Activated CD4-positive, alpha-beta T cell treated with anti-CD3 and anti-CD28 coated beads for 24 hours (primary cell): ENCODE measurements around the gene SCNM1.
A peak's percentile ranks its signal among the peaks of the same experiment; 100 is the strongest.
"Not testable (repeated sequence)": the region's sequence is repeated elsewhere in the genome, so short reads cannot be mapped to it uniquely, and the experiment has no call there.

Experiments used
- DNase-seq, 2 donors: peaks; one replicate each; pipeline ENCODE4 v3.0.0-alpha.2; 2020; ENCODE audit warnings: low read depth in 2 of 2

SCNM1 gene

DNA sequence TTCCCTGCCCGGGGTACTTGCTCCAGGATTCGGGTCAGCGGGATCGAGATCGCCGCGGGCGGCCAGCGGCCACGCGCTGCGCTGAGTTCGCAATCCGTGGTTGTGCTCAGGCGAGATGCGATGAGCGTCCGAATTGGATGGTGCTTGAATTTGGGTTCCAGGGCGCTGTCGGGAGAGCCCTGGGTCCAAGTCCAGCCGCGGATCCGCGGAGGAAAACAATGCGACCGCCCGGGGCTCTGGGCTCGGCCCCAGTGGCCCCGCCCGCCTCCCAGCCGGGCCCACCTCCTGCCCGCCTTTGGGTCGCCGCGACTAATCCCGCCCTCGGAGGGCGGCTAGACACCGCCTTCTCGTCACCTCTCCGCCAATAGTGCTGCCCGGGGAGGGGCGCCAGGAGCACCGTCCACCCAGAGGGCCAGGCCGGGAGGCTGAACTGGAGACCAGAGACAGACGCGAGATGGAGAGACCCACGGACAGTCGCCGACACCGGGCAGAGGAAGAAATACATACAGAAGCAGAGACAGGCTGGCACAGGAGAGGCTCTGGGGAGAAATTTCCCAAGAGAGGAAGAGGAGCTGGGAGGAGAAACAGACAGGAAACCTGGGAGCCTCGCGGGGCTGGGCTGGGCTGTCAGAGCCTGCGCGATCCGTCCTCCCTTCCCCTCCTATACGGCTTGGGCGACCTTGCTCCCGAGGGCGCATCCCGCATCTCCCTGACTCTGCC is 19.4 kb upstream of the SCNM1 start, which contains the start of gene SEMA6C:
SEMA6C (minus strand) TSS at position 220 of the 720 bp plus-strand sequence. CDS start 4,010 bp downstream, outside the sequence.
- peak; percentile 76 to 86 for DNase-seq

DNA sequence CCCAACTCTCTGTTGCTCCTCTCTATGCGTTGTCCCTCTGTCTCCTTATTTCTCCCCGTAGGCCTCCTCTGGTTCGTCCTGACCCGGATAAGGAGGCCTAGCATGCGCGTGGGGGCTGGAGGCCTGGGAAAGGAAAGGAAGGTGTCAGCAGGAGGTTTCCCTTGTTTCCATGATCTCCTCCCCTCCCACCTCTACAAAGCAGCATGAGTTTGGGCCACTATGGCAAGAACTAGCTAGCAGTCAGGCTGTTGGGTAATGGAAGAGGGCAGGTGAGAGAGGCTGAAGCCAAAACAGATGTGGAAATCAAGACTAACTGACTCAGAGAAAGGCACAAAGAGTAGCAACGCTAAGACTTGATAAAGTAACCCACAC is 18.8 kb upstream of the SCNM1 start:
- no peak for DNase-seq

DNA sequence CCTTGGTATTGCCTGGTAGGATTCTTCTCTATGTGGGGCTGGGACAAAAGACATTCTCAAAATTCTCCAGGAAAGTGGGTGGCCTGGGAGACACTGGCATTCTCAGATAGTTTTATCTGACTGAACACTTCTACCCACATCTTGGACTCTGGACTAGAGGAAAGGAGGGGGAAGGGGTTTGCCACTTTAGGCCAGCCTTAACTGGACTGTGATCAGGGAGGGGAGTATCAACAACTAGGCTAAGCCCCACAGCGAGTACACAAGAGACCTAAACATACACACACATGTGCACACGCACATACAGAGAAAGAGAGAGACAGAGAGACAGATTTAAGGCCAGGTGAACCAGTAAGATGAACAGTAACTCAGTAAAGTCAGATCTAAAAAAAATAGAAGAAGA is 18.3 kb upstream of the SCNM1 start:
- DNase-seq = no peak

DNA sequence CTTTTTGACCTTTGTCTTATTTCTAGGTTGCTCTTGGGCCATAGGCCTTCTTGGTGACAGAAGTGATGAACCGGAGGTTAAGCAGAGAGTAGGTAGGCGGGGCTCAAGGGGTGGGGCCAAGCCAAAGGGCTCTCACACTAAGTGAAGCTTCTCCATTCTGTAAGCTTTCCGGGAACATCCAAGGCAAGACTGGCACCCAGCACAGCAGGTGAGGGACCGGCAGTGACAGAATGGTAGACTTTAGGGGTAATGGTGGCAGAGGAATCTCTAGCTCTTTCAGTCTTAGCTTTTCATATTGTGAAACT is 9.5 kb upstream of the SCNM1 start, which contains the start of gene TNFAIP8L2:
TNFAIP8L2 (plus strand) TSS at position 135 of the 305 bp plus-strand sequence. CDS start 2,049 bp downstream, outside the sequence.
- peak; percentile 67 to 75 for DNase-seq

DNA sequence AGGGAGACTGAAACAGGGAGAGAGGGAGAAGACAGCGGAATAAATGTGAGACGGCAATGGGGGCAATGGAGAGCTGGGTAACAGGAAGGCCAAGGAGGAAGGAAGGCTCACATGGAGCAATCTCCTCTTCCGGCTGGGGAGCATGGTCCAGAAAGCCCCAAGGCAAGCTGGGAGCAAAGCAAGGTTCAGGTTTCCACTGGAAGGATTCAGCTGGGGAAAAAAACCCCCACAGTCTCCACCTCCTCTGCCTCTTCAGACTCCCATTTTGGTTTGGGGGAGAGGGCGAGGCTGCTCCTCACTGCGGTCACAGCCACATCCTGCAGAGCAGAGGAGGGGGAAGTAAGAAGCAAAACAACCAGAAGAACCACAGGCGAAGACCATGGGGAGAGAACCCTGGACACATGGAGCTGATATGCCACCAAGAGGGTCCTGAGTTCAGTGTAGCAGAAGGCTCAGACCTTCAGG is 8.8 kb upstream of the SCNM1 start:
- DNase-seq = peak in 1 of 2 donors; percentile 51

DNA sequence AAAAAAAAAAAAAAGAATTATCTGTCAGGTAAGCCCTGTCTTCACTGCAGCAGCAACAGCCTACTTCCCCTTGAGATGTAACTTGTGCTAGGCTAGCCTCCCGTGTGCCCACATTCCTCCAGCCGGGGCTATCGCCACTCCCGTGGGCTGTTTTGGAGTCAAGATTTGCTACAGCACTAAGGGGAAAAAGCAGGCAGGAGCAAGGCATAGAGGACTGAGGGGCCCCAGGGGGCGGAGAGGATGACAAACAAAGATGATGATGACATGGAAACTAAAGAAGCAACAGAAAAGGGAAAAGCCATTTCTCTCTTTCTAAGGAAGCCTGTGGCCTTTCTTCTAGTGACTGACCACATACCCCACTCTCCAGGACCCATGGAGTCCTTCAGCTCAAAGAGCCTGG is 7.6 kb upstream of the SCNM1 start:
- peak in 1 of 2 donors; percentile 46 for DNase-seq

DNA sequence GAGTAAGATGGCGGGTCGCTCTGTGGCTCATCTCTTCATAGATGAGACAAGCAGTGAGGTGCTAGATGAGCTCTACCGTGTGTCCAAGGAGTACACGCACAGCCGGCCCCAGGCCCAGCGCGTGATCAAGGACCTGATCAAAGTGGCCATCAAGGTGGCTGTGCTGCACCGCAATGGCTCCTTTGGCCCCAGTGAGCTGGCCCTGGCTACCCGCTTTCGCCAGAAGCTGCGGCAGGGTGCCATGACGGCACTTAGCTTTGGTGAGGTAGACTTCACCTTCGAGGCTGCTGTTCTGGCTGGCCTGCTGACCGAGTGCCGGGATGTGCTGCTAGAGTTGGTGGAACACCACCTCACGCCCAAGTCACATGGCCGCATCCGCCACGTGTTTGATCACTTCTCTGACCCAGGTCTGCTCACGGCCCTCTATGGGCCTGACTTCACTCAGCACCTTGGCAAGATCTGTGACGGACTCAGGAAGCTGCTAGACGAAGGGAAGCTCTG is 7.1 kb upstream of the SCNM1 start:
- no peak for DNase-seq

DNA sequence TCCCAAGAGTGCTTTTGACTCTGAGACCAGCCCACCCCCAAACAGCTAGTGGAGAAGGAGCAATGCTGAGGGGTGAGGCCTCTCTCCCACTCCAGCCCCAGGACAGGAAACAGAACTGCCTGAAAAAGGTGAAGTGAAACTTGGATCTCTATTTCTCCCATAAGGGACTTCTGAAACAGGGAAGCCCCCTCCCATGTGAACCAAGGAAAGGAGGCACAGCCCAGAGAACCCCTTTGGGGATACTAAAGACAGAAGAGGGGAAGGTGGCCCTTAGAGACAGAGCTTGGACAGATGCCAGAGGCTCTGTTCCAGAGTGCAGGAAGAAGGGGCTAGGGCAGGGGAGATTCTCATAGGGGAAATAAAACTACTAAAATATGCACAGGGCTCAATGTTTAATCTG is 6.6 kb upstream of the SCNM1 start:
- no peak for DNase-seq

DNA sequence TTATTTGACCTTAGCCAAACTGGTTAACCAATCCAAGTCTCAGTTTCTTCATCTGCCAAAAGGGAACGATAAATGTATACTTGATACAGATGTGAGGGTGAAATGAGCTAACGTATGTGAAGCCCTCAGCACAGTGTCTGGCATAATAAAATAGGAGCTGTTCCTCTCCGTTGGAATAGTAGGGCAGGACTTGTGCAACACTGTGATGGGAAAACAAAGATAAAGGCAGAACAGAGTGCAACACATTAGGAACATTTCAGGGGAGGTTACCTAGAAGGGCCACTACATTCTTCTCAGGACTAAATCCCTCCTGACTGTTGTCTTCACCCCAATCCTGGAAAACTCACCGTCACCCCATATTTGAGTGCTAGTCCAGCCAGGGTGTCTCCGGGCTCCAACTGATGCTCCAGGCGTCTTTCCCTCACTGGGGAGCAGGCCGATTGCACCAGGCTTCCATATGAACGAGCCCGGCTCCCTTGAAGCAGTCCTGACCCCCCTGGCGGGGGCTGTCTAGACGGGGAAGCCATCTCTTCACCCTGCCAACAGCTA is 1.1 kb upstream of the SCNM1 start:
- no peak for DNase-seq

DNA sequence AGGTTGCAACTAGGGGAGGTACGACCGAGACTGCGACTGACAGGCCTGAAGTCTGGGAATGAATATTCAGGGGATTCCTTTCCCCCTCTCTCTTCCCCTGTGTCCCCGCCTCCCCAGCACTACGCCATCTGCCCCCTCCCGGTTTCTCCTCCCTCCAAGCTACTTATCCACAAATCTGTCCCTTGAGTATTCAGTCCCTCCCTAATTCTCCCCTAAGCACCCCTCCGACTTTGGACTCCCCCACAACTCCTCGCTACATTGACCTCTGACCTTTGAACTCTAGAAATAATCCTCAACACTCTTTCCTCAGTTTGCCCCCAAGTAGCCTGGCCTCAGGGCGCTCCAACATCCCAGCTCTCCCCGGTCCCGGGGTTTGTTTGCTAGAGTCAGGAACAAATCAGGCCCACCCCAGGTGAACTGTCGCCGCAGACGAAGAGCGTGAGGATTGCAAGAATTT is 635 bp upstream of the SCNM1 start:
- no peak for DNase-seq

DNA sequence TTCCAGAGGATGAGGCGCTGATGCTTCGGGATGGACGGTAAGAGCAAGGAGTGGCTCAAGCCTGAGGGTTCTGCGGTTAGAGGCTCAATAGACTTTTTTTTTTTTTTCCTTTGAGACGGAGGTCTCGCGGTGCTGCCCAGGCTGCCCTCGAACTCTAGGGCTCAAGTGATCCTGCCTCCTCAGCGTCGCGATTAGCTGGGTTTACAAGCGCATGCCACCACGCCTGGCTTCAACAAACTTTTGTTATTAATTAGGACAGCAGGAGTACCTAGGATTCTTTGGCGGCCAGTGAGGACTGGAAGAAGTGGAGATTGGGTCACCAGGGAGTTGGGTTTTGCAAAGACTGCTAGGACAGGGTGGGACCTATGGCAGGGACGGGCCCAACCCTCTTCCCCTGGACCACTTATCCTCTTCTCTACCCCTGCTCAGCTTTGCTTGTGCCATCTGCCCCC is 587 bp downstream of the SCNM1 start:
- DNase-seq = no peak

DNA sequence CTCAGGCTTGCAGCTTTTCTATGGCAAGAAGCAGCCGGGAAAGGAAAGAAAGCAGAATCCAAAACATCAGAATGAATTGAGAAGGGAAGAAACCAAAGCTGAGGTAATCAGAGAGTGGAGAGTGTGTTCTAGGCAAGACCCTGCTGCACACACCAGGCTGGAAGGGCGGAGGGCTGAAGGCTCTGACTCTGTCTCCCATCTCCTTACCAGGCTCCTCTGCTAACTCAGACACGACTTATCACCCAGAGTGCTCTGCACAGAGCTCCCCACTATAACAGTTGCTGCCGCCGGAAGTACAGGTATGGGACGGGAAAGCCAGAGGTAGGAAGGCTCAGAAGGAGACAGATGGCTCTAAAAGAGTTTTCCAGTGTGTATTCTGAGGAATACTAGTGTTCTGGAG is 1.2 kb downstream of the SCNM1 start:
- DNase-seq = no peak

DNA sequence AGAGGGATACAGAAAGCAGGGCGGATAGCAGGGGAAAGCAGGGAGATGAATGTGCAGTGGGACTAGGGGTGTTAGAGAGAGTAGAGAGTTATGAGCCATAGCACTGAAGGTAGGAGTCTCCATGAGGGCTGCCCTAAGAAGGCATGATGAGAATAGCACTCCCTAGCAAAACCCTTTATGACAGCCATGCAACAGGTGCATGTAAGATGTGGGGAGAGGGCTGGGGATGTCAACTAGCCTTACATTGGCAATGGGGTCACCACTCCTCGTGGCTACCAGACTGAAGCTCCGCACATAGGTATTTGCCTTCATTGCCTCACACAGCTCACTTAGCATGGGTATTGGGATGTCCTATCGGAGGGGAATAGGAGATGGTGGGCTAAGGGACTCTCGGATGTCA is 5.2 kb downstream of the SCNM1 start:
- DNase-seq = no peak

DNA sequence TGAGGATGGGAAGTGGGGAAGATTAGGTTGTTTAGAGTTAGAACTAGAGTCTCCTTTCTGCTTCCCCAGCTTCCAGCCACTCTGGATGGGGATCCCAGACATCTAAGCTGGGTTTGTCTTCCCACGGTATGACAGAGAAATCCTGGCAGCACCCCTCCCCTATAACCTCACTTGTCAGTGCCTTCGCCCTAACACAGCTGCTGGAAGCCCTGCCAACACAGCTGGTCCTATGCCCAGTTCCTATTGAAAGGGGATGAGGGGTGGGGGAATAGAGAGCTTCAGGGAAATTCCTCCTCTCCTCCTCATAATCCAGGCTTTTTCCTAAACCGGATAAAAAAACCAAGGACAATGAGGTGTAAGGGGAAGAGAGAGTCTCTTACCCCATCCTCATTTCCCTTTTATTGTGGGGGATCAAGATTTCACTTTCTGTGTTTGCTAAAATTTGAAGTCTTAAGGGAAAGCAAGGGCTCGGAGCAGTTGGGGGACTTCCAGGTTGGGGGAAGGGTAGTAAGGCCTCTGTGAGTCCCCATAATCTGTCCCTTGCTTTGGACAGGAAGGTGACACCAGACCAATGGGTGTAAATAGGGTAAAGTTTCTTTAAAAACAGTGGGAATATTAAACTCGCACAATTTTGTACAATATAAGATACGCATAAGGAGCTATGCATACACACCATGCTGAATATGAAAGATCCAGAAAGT is 9.2 kb downstream of the SCNM1 start:
- no peak for DNase-seq

DNA sequence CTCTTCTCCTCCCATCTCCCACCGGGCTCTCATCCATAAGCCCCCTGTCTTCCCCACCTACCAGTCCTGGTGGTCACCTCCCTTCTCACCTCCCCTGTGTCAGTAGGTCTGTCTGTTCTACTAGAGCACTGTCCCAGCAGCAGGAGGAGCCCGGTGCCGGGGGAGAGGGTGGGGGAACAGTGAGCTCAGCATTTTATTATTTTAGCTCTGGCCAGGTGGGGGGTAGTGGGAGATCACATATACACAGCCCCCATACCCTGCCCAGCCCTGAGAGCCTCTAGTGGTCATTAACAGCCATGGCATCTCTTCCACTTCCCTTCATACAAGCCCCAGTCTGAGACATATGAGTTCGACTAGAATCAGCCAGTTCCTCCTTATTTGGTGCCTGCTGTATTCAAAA is 9.9 kb downstream of the SCNM1 start, which contains the start of gene TMOD4:
TMOD4 (minus strand) TSS at position 119 of the 400 bp plus-strand sequence. CDS start 1,106 bp downstream, outside the sequence.
- no peak for DNase-seq

DNA sequence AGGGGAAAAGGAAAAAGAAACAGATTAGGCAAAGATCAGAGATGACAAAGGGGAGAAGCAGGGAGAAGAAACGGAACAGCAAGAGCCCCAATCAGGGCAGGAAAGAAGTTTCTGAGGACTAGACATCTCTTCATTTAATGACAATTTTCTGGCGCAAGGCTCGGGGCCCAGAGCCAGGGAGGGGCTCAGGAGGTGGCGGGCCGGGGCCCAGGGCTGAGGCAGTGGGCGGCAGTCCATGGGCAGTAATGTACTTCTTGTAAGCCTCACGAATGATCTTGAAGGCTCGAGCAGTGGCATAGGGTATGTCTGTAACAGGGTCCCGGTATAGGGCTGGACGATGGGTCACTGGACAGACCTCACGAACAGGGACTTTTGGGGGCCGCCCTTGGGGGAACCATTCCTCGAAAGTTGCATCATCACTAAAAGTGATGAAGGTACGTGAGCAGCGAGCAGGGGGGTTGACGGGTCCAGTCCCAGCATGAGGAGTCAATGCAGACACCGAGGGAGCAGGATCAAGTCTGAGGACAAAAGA is 10.6 kb downstream of the SCNM1 start:
- no peak for DNase-seq

DNA sequence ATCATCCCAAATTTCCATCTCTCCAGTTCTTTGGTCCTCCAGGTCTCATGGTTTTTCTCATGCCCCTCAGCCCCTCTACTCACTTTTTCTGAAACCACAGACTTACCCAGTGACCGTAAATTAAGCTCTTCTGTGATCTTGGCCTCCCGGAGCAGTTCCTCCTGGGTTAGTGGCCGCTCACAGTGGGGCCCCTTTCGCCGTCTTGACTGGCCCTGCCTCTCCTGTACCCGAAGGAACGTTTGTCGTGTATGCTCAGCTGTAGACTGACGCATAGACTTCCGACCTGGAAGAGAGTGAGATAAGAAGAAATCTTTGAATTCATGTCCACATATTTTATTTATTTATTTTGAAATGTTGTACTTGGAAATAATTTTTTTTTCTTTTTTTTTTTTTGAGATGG is 18.3 kb downstream of the SCNM1 start:
- no peak for DNase-seq

DNA sequence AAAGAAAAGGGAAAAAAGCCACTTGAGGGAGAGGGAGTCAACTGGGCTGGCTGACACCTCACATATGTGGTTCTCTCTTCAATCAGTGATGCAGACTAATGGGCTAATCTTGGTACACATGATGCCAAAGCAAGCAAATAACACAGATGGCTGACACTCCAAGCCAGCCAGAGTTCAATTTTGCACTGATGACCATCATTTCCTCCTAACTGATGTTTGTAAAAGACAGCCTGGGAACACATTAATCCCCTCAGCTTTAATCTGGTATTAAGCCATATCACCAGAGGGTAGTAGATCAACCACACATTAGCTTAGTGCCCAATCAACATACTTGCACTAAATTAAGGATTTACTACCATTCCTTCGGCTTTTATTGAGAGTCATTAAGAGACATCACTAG is 21.3 kb downstream of the SCNM1 start:
- DNase-seq = no peak

DNA sequence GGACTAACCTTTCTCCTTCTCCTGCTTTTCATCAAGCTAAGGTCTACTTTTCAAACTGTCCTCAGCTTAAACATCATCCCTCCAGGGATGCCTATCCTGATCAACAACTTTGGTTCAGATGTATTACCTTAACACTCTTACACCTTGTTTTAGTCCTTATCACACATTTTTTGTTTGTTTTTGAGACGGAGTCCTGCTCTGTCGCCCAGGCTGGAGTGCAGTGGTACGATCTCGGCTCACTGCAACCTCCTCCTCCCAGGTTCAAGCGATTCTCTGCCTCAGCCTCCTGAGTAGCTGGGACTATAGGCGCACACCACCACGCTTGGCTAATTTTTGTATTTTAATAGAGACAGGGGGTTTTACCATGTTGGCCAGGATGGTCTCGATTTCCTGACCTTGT is 22.7 kb downstream of the SCNM1 start:
- not testable (repeated sequence) for DNase-seq

DNA sequence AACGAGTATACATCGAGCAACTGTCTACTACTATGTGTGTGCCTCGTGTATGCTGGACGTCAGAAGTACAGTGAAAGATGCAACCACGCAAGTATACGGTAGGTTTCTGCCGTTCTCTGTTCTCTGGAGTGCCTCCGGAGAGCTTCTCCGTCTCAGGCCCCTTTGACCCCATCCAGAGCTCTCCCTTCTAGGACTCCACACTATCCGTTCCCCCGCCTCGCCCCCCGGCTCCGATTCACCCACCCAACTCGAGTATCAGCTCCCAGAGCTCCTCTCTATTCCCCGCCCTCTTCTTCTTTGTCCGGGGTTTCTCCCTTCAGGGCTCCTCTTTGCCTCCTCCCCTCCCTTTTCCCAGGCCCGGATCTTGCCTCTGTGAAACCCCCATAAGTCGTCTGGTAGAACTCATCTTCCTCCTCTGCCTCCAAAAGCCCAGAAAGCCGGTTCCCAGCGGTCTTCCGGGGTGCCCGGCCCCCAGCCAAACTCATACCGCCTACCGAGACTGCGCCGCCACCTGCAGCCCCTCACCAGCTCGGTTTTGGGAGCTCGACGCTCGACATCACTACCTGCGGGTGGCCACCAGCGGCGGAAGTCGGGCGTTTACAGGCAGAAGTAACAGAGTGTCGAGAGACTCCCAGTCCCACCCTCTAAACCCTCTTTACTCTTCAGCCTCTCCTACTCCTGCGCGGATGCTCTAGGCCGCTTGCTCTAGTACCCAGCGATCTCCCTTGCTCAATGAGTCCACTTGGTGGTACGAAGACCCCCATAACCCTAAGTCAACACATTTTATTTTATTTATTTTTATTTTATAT is 23.9 kb downstream of the SCNM1 start, which contains the start of gene VPS72:
VPS72 (minus strand) TSS at position 561 of the 809 bp plus-strand sequence; CDS start at position 485, 76 bp downstream.
- DNase-seq = peak; percentile 77 to 79

DNA sequence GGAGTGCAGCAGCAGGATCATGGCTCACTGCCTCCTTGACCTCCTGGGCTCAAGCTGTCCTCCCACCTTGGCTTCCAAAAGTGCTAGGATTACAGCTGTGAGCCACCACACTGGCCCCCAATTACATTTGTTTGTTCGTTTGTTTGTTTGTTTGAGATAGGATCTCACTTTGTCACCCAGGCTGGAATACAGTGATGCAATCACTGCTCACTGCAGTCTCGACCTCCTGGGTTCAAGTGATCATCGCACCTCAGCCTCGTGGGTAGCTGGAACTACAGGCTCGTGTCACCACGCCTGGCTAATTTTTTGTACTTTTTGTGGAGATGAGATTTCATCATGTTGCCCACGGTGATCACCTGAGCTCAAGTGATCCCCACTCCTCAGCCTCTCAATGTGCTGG is 26.1 kb downstream of the SCNM1 start:
- no peak for DNase-seq
